ENCODE measurements around the gene HYDIN.

- no peak for TF ChIP-seq CTCF (IDR thresholded peaks at IDR 0.05)
- no peak for TF ChIP-seq SIN3A (IDR thresholded peaks at IDR 0.05; ENCODE audit: borderline replicate concordance, low read depth, low read length)
- TF ChIP-seq TEAD4 (IDR thresholded peaks at IDR 0.05; ENCODE audit: borderline replicate concordance, insufficient read depth): no peak
- no peak for TF ChIP-seq POLR2AphosphoS5 (IDR thresholded peaks at IDR 0.05; ENCODE audit: low read depth, low read length)
- TF ChIP-seq JUND (IDR thresholded peaks at IDR 0.05): no peak
- no peak for TF ChIP-seq FOXJ3 (CRISPR knock-in tag; IDR thresholded peaks at IDR 0.05)
- TF ChIP-seq MXI1 (IDR thresholded peaks at IDR 0.05; ENCODE audit: low read depth, low read length): no peak
Observed at GRCh38 chr16:71255721-71256120, 25.2 kb upstream of the HYDIN start.
